ENCODE results near the gene MTHFD1L.

DNA sequence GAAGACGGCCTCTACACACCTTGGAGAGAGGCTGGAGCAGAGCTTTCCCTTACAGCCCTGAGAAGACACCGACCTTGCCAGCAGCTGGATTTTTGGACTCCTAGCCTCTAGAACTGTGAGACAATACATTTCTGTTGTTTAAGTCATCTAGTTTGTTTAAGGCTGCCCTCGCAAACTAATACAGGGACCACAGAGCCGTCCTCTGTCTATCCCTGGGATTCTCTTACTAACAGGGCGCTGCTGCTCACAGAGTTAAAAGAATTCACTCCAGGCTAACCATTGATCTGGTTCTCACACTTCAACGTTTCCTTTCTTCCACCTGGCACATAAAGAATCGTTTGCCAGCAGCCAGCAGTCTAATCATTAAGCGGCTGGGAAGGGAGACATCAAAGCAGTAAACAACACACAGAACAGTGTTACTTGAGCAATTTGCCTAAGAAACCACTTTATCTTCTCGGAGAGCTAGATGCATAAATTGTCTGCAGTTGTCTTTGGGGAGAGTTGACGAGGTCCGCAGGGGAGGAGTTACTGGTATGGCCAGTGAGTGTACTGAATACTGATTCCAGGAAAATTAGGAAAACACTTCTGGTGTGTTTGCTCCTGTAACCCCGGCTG lies 270.7 kb downstream of the MTHFD1L start:
- no peak for TF ChIP-seq ZNF274 (IDR thresholded peaks at IDR 0.05; ENCODE audit: low read depth, low read length)
- no peak for TF ChIP-seq SUZ12 (IDR thresholded peaks at IDR 0.05; ENCODE audit: extremely low read depth, insufficient read depth, insufficient read length)

Measured in NT2/D1 (cell line).